GM18502 (cell line): ENCODE measurements around the gene CCNDBP1.
"Not testable (repeated sequence)": the region's sequence is repeated elsewhere in the genome, so short reads cannot be mapped to it uniquely, and the experiment has no call there.

Source experiments
- ATAC-seq: cut with Tn5 transposase; IDR thresholded peaks from one replicate; pipeline ENCODE4 v1.9.1; 2021; ENCODE audit warnings: mild to moderate bottlenecking; ENCODE audit not compliant: unreplicated experiment, poor library complexity

Gene CCNDBP1

DNA sequence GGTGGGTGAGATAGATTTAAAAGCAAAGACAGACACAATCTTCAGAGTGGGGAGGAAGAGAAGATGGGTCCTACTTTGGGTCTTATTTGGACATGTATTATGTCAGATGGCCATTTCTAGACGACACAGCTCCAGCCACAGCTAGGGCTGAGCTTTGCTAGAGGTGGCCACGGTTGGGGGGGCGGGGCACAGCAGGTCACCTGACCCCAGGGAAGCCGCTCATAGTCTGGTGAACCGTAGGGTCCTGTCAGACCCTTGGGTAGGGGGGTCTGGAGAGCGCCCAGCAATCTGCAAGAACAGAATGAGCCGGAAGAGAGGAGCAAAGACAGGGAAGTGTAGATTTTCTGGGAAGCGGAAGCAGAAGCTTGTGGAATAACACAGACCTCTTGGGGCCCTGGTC, 29.0 kb downstream of the CCNDBP1 start:
- no peak for ATAC-seq

DNA sequence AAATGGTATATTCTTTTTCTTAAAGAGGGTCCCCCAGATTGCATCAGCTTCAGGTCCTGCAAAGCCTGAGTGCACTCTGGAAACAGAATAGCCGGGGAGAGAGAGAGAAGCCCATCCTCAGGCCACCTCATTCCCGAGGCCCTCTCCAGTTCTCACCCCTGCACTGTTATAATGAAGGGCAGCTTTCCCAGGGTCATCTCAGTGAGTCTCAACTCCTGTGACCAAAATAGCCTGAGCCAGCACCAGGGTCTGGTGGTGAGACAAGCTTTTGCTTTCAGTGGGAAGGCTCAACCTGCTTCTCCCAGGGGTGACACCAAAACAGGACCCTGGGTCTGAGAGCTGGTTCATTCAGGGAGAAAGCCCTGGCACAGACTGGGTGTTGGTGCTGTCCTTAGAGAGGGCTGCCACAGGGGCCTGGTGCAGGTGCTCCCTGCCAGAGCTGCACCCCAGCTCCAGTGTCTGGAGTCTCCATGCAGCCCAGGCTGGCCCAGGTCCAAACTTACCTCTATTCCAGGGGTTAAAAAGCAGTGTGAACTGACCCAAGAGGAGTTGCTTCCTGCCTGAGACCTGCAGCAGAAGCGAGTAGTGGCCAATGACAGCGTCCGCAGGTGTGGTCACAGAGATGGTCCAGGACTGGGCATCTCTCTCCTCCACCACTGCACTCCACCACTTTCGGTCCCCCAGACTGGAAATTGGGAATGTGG, 29.5 kb downstream of the CCNDBP1 start:
- no peak for ATAC-seq

DNA sequence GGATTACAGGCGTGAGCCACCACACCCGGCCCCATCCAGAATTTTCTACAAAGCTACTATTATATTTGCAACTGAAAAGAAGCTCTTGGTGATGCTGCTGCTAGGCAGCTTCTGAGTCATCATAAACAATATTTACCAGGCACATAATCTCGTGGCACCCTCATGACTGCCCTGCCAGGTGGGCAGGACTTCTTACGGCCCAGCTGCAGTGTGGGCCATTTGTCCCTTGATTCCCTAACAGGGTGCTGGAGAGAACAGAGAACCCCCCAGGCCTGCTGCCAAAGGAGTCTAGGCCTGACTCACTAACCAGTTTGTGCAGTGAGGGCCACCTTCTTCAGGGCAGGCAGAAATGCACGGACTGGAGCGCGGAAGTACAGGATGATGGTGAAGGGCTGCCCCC, 30.8 kb downstream of the CCNDBP1 start:
- no peak for ATAC-seq

DNA sequence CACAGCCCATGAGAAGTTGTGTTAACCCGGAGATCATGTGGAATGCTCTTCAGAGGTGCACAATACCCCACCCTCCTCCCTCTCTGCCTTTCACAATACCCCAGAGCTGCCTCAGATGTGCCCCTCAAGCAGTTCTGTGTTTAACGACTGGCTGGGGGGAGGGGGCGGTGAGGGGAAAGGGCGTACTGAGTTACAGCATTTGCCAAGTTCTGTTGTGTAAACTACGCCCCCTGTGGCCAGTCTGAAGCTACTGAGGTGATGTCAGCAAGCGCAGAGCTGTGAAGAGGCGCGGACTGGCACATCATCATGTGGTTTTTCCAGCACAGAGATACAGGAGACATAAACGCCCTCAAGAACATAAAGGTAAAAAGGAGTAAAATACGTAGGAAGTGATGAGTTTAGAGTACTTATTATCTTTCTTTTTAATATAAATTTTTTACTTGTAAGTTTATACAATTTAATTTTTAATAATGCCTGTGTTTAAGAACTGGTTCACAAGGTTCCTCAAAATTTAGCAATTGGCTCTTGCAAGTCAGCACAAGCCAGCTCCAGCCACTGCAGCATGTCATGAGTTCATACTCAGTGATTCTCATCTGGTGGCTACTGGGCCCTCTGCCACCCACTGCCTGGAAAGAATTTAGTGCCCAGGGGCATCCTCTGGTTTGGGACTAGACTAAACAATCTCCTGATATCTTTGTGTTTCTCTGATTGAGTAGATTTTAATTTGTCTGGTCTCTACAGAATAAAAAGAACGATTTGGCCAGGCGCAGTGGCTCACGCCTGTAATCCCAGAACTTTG, 33.9 kb downstream of the CCNDBP1 start:
- ATAC-seq, result no peak

DNA sequence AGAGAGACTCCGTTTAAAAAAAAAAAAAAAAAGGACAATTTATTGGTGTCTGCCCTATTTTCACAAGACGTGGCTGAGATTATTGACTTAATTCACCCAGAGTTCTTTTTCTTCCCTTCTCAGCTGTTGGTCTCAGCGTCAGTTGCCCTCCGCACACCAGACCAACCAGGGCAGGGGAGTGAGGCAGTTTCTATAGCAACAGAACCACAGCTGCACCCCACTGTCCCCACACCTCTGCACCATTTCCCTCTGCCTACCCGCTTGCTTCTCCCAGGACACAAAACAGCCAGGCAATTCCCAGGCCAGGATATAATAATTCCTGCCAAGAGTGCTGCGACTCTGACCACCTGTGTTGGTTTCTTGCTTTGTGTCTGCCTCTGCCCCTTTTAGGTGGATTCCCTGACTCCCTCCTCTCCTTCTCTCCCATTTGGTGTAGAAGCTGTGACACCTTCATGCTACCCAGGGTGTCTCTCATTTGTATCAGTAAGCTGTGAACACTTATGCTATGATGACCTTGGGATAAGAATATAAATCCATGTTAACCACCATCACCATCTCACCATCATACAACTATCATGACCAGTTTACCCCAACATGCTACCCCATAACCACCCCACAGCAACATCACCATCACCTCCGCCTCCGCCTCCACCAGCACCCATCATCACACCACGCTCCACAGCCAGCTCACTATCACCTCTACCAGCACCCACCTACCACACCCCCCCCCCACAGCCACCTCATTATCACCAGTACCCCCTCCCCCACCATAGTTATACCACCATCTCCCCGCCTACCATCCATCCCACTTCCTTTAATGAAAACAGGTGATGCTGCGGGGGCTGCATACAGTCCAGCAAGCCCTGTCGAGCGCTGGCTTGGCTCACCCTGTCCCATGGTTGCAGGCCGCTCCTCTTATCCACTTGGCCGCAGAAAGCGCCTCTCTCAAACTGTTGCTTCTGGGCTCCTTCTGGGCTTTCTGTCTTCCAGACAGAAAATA, 35.0 kb downstream of the CCNDBP1 start:
- no peak for ATAC-seq

DNA sequence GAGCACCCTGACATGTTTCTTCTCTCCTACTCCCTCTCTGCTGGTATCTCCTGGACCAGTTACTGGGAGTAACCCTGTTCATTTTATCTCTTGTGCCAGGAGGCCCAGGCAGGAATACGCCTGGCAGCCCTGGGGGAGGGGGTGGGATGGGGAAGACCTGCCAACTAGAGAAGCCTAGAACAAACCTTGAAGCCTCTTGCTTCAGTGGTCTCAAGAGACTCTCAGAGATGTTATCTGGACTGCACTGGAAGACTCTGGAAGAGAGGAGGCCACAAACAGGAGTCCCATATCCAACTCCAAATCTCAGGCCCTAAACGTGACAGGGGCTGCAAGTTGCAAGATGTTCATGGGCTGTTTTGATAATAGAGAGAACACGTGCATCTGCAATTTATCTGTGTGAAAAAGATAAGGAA, 35.8 kb downstream of the CCNDBP1 start, which contains the start of gene EPB42:
TSS of gene EPB42 (minus strand) at position 28 of the 413 bp plus-strand sequence. CDS start 193 bp downstream, outside the sequence.
- no peak for ATAC-seq

DNA sequence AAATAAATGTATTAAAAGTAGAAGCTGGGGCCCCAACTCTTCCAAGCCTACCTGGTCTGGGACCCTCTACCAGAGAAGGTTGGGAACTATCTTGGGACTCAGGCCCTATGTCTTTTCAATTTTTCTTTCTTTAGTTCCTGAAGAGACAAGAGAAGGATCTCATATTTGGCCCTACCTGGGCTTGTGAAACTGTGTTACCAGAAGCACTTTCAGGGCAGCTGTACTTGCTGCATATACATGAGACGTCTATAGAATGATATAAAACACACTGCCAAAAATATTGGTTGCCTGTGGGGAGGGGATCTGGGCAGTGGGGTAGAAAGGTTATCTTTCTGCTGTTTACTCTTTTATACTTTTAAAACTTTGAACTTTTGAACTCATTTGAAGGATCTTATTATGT, 36.2 kb downstream of the CCNDBP1 start:
- no peak for ATAC-seq

DNA sequence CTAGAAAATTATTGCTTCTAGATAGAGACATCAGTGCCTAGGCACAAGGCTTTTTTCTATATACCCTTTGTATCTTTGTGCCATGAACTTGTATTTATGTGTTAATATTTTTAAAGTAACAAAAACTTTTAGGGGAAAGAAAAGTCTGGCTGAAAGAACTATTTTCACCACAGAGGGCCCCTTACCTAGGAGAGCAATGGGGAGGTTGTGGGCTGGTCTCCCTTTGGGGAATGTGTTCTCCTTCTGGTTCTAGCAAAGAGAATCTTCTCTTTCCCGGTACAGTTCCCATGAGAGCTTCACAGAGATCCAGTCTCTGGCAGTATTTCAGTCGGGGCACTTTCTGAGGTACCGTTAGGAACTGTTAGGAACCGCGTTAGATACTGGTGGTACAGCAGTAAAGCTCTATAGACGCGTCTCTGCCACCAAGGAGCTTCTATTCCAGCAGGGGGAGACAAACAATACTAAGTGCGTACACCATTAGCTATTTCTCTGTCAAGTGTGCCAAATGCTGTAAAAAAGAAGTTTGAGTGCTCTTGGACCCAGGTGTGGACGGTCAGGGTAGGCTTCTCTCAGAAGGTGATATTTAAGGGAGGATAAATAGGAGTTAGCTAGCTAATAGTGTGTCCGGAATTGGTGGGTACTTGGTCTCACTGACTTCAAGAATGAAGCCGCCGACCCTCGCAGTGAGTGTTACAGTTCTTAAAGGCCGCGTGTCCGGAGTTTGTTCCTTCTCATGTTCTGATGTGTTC, 40.2 kb downstream of the CCNDBP1 start:
- ATAC-seq, result no peak

DNA sequence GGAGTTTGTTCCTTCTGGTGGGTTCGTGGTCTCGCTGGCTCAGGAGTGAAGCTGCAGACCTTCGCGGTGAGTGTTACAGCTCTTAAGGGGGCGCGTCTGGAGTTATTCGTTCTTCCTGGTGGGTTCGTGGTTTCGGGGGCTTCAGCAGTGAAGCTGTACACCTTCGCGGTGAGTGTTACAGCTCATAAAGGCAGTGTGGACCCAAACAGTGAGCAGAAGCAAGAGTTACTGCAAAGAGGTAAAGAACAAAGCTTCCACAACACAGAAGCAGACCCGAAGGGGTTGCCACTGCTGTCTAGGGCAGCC, 40.7 kb downstream of the CCNDBP1 start:
- not testable (repeated sequence) for ATAC-seq

DNA sequence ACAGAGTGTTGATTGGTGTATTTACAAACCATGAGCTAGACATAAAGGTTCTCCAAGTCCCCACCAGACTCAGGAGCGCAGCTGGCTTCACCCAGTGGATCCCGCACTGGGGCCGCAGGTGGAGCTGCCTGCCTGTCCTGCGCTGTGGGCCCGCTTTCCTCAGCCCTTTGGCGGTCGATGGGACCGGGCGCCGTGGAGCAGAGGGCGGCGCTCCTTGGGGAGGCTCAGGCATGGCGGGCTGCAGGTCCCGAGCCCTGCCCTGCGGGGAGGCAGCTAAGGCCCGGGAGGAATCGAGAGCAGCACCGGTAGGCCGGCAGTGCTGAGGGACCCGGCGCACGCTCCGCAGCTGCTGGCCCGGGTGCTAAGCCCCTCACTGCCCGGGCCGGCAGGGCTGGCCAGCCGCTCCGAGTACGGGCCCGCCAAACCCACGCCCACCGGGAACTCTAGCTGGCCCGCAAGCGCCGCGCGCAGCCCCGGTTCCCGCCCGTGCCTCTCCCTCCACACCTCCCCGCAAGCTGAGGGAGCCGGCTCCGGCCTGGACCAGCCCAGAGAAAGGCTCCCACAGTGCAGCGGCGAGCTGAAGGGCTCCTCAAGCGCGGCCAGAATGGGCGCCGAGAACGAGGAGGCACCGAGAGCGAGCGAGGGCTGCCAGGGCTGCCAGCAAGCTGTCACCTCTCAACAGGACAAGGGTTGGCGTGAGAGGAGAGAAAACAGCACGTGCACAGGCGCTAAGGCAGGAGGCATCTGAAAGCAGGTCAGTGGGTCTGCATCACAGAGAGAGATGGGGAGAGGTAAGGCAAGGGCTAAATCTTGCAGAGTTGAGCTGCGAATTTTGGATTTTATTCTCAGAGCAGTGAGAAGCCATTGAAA, 41.5 kb downstream of the CCNDBP1 start:
- ATAC-seq, result no peak

DNA sequence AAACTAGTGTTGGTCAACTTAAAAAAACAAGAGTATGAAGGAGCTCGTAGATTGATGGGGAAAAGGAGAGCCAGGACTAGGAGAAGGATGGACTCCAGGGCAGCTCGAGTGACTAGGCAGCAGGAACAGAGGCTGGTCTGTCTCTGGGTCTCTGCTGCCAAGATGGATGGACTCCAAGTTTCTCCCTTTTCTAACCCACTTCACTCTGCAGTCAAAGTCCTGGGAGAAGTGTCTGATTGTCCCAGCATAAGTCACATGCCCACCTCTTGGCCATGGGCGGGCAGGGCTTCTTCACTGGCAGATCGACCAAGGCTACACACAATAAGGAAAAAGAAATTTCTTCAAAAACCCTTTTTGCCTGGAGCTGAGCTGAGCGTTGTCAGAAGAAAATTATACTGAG, 44.8 kb downstream of the CCNDBP1 start:
- no peak for ATAC-seq

DNA sequence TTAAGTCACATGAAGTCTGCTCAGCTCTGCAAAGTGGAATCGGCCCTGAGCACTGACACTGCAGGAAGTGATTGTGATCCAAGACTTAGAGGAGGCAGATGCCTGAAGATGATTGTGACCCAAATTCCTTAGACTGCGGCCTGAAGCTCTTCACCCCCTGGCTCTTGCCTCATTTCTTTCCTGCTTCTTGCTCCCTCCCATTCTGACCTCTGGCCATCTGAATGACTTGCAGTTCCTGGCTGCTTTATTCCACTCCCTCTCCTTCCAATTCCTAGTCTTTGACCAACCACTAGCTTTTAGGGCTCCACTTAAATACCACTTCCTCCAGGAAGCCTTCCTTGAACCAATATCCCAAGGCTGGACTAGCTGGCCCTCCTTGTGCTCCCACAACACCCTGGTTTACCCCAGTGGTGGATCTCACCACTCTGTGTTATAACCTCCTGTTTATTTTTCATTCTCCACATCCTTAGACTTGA, 45.5 kb downstream of the CCNDBP1 start:
- ATAC-seq, result no peak

DNA sequence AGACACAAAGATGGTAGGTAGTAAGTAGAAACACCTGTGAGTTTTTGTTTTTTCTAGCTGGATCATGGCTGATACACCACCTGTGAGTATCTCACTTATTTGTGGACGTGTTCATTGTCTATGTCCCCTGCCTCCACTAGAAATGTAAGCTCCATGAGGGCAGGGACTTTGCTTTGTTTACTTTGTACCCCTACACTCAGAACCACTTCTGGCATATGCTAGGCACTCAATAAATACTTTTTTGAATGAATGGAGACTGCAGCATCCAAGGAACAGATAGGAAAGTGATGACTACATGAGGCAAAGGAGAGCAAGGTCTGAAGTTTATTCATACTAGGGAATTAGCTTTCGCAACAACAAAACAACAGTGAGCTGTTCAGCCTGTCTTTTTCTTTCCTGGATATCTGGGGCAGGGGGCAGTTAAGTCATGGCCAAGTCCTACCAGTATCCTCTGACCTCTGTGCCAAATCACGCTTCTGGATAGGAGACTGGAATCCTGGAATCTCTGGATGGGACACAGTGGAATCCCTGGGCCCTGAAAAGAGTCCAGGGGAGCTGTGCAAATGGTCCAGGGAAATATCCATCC, 47.2 kb downstream of the CCNDBP1 start:
- ATAC-seq, result no peak

DNA sequence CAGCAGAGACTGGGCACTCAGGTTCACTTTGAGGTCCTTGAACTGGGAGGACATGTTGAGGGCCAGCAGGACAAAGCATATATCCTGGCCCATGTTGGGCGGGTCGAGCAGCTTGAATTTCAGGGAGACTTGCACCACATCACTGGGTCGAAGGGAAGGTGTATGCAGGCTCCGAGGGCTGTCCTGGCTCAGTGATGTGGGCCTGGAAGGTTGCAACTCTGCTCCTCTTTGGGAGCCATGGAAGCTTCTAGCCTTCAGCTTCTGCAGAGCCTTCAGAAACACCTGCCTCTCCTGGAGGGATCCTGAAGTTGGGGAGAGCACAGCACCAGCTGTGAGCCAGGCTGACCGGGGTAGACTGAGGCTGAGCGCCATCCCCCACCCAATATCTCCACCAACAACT, 50.3 kb downstream of the CCNDBP1 start:
- ATAC-seq, result no peak

DNA sequence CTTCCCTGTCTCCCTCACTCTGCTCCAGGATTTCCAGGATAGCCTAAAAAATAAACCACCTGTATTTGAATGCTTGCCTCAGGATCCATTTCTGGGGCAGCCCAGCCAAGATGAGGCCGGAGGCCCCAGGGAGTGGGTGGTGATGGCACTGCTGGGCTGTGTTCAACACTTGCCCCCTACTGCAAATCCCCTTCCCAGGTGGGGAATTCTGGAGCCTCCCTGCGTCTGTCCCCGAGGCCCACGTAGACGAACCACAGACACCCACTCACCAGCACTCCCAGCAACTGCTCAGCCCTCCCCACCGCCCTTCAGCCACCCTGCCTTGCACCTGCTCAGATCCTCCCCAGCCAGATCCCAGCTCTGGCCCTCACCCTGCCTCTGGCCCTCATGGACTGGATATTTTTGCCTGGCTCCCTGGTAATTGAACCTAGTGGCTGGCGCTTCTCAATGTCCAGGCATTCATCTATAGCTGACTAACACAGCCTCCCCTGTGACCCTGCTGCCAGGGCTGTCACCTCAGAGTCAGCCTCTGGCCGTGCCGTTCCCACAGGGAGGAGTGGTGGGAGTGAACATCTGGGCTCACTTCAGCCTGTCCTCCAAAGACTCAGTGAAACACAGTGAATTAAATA, 52.8 kb downstream of the CCNDBP1 start:
- ATAC-seq, result no peak

DNA sequence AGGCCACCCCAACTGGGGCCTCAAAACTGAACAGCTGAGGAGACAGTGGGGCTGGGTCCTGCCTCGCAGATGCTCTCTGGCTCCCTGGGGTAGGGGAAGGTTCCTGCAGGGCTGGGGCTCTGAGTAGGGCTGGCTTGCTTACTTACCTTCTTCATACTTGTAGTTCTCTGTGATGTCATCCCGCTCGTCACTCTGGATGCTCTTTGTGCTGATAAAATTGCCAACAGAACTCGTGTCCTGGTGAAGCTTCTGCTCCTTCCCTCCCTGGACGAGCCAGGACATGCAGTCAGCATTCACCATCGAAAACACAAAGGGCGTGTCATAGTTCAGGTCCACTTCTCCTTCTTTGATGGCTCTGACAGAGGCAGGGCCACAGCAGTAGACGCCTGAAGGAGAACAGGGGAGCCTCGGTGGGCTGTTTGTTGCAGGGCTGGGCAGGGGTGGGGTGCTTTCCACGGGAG, 53.5 kb downstream of the CCNDBP1 start:
- no peak for ATAC-seq

DNA sequence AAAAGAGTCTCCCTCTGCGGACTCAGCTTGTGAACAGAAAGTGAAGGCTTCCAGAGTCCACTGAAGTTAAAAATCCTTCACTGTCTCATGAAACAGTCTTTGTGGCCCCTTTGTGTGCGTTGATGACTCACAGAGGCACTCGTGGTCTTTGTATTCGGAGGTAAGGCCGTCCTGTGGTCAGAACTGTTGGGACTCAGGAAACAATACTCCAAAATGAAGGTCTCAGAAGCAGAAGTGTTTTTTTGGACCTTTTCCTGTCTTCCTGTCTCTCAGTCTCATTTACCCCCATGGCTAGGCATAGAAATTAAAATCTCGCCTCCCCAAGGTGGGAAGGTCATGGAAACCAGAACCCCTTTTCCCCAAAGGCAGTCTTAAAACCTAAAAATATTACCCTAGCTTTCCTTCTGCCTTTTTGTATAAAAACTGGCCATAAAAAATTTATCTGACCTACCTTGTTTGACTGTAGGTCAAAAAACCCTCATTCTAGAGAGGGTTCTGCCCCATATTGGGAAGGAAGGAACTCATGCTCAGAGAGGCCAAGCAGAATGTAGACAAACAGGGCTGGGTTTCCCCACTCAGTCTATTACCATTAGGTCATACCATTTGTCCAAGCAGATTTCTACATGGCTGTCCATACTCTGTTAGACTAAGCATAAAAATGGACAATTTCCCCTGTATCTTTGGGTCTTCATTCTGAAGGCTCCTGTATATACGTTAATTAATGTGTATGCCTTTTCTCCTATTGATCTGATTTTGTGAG, 54.7 kb downstream of the CCNDBP1 start:
- ATAC-seq, result no peak
